ENCODE measurements around the gene CYP26A1. TPM values are rescaled to one million over a fixed set of nuclear protein-coding genes. Genes with fewer than 3 reads are reported as not detected.

Gene CYP26A1
- total RNA-seq, 1 experiment from 2014 or later = 0.30 TPM

DNA sequence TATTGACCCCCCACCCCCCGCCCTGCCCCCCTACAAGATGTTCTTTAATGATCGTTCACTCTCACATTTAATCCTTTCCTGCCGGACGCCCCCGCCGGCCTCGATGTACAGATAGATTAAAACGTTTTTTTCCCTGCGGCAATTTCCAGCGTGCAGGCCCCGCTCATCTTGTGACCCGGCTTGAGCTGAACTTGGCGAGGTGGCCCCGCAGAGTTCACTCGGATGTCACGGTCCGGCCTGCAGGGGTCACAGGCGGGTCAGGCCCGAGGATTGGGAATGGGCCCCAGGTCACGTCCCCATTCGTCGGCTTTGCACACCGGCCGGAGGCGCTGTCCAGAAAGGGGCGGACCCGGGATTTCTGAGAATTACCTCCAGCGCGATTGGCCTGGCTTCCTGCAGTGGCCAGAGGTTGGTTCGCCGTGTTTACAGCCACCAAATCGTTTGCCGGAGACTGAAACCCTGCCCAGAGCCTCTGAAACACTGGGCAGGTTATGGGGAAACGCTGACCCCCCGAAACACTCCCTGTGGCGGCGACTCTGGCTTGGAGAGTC, 1.9 kb upstream of the CYP26A1 start:
- Histone ChIP-seq H3K9me3 (no peaks in the 10 kb centered on the region), H3K27me3 (peaks cover 42% of the 10 kb centered on the region), H3K36me3 (no peaks in the 10 kb centered on the region), H3K4me3 (no peak overlapping the region)
- no peak for DNase-seq

DNA sequence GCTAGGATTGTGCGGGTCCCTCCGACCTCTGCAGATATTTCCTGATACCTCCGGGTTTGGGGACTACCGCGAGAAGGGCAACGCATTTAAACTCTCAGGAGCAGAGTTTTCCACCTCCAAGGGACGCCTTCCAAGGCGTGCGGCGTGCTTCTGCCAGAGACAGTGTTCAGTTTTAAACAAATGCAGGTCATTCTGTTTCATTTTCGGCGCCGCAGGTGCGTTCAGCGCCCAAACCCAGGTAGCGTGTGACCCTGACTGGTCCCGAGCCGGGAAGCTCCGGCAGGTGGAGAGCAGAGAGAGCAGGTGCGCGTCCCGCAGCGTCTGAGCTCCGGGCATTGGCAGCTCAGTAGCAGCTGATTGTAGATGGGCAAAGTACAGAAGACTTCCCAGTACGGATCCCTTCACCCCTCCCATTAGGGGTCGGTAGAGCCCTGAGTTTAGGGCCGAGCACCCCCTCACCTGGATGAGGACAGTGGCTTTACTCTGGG, 1.4 kb upstream of the CYP26A1 start:
- peaks cover 37% of the 10 kb centered on the region for H3K27me3 ChIP-seq
- no peak overlapping the region for H3K4me3 ChIP-seq
- H3K36me3 ChIP-seq = no peaks in the 10 kb centered on the region
- H3K9me3 ChIP-seq = no peaks in the 10 kb centered on the region
- no peak for DNase-seq

DNA sequence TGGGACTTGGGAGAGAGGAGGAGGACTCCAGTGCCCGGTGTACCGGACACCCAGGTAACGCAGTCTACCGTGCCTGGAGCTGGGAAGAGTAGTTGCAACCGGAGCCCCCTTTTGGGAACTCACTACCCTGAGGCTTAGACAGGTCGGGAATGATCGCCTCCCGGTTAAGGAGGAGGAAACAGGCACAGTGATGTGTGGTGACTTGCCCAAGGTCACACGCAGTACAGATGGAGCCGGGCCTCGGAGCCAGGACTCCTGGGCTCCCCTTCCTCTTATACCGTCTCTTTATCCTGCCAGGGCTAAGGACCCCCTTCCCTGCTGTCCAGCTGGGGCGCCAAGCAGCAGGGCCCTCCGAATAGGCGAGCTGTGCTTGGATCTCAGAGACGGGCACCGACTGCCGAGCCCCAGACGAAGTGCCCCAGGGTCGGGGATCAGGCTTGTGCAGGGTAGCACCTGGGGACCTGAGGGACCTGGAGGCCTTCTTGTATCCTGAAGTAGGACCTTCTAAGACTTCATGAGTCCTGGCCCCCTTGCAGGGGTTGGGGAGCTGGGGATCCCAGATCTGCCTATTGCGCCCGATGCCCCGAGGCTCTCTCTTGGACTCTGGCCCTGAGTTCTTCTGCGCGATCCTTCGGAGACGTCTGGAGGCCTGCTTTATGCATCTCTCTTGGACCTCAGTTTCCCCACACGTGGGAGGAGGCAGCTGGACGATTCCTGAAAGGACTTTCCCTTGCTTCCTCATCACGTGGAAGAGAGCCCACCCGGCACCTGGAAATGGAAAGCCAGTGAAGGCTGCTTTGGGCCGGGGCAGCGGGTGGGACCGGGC, 767 bp upstream of the CYP26A1 start:
- peaks cover 31% of the 10 kb centered on the region for H3K27me3 ChIP-seq
- peak overlapping the region; percentile 37; the same call in 1 of the 2 replicates for H3K4me3 ChIP-seq
- no peaks in the 10 kb centered on the region for H3K36me3 ChIP-seq
- DNase-seq = no peak
- H3K9me3 ChIP-seq = no peaks in the 10 kb centered on the region

DNA sequence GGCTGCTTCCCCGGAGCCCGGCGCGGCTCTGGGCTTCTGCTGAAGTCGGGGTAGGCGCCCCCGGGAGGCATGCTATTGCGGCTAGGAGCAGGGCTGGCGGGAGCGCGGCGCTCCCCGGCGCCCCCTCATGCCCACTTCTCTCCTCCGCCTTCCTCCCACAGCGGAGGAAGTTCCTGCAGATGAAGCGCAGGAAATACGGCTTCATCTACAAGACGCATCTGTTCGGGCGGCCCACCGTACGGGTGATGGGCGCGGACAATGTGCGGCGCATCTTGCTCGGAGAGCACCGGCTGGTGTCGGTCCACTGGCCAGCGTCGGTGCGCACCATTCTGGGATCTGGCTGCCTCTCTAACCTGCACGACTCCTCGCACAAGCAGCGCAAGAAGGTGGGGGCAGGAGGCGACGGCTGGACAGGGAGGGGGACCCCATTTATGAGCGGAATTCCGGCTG, 479 bp downstream of the CYP26A1 start:
- Histone ChIP-seq H3K27me3 (peaks cover 22% of the 10 kb centered on the region), H3K4me3 (peak overlapping the region; percentile 37), H3K36me3 (no peaks in the 10 kb centered on the region), H3K9me3 (no peaks in the 10 kb centered on the region)
- peak; percentile 33 for DNase-seq

DNA sequence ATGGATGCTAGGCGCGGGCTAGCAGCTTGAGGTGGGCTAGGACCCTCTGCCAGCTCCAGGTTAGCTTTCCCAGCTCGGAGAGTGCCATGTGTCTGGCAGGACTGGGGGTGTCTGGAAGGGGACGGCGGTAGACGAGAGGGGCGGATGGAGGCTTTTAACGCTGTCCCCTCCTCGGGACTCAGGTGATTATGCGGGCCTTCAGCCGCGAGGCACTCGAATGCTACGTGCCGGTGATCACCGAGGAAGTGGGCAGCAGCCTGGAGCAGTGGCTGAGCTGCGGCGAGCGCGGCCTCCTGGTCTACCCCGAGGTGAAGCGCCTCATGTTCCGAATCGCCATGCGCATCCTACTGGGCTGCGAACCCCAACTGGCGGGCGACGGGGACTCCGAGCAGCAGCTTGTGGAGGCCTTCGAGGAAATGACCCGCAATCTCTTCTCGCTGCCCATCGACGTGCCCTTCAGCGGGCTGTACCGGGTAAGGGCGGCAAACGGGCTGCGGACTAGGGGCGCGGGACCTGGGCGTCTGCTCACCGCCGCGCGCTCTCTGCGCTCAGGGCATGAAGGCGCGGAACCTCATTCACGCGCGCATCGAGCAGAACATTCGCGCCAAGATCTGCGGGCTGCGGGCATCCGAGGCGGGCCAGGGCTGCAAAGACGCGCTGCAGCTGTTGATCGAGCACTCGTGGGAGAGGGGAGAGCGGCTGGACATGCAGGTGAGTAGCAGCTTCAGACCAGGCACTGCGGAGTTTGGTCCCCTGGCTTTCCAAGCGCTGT, 1.1 kb downstream of the CYP26A1 start:
- Histone ChIP-seq H3K9me3 (no peaks in the 10 kb centered on the region), H3K36me3 (no peaks in the 10 kb centered on the region), H3K4me3 (no peak overlapping the region), H3K27me3 (peaks cover 22% of the 10 kb centered on the region)
- no peak for DNase-seq

DNA sequence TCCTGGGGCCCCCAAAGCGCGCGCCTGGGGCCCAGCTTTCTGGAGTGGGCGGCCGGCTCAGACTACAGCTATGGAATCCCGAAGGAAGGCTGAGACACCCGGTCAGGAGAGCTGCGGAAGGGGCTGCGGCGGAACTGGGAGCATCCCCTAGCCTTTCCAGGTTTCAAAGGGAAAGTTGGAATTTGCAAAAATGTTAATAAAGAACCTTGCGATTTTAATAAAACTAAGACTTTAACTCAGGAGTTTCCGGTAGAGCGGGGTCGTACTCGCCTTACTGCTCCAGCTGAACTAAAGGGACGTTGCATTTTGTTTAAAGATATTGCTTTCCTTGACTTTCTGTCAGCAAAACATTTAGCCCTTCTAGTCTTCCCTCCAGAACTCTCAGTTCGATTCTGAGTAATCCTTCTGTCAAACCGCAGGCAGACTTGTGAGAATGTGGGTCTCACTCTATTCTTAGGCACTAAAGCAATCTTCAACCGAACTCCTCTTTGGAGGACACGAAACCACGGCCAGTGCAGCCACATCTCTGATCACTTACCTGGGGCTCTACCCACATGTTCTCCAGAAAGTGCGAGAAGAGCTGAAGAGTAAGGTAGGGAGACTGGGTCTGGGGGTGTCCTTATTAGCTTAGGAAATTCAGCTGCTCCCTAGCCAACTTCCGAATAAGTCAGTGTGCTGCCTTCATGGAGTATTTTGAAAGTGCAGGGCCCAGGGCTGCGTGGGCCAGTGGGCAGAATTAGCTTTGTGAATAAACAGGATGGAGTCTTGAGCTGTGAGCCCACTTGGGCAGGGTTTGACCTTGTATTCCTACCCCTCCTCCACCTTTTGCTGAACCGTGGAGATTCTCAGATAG, 1.9 kb downstream of the CYP26A1 start:
- Histone ChIP-seq H3K36me3 (no peaks in the 10 kb centered on the region), H3K9me3 (no peaks in the 10 kb centered on the region), H3K4me3 (no peak overlapping the region), H3K27me3 (peaks cover 22% of the 10 kb centered on the region)
- no peak for DNase-seq

DNA sequence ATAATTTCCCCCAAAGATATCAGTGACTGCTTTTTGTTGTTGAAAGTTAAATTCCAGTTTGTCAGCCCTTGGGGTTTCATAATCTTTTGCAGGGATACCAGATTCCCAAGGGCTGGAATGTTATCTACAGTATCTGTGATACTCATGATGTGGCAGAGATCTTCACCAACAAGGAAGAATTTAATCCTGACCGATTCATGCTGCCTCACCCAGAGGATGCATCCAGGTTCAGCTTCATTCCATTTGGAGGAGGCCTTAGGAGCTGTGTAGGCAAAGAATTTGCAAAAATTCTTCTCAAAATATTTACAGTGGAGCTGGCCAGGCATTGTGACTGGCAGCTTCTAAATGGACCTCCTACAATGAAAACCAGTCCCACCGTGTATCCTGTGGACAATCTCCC, 3.2 kb downstream of the CYP26A1 start:
- no peak overlapping the region for H3K4me3 ChIP-seq
- no peaks in the 10 kb centered on the region for H3K9me3 ChIP-seq
- peaks cover 22% of the 10 kb centered on the region for H3K27me3 ChIP-seq
- no peak for DNase-seq
- no peaks in the 10 kb centered on the region for H3K36me3 ChIP-seq

DNA sequence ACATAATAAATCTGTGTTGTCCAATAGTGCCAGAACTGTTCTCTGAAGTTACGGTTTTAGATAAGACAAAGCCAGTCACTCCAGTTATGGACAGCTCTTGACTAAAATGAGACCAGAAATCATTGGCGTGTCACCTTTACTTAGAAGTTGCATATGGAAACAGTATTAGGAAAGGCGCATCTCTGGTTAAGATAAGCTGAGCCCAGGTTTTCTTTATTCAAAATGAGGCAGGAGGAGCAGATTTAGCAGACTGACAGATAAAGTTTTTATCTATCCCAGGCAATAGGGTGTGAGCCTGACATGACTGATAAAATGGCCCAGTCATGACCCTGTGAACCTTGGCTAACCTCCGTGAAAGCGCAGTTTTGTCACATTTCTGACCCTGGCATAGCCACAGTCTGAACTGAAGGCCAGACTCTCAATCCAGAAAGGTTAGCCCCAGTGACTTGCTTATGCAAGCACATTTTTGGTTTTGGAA, 4.2 kb downstream of the CYP26A1 start:
- peaks cover 21% of the 10 kb centered on the region for H3K27me3 ChIP-seq
- H3K9me3 ChIP-seq = no peaks in the 10 kb centered on the region
- H3K36me3 ChIP-seq = no peaks in the 10 kb centered on the region
- no peak for DNase-seq
- no peak overlapping the region for H3K4me3 ChIP-seq

DNA sequence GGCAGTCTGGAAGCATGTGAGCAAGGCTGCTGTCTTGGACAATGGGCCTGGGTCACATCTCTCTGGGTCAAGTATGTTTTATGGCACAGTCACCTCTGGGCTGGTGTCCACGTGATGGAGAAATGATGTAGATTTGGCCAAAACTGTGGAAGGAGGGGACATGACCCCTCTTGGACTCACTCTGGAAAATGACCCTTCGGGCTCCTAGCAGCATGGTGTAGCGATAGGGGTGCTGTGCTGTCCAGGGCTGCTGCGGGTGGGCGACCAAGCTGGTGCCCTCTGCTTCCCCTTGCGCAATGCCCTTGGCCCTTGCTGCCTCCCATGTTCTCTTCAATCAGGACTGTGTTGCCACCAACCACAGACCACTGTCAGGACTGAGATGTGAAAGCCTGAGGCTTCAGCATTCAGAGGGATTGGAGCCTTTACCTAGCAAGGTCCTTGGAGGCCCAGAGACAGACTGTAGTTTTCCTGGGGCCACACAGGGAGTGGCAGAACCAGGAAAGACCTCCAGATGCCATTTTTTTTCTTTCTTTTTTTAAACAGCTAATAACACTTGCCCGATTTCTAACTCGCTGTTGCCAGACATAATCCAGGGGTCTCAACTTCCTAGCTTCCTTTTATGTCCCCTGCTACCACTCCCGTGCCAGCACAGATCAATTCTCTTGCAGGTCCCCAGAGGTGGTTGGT, 6.1 kb downstream of the CYP26A1 start:
- Histone ChIP-seq H3K36me3 (no peaks in the 10 kb centered on the region), H3K9me3 (no peaks in the 10 kb centered on the region), H3K27me3 (peaks cover 2% of the 10 kb centered on the region; the same call in 1 of the 2 replicates), H3K4me3 (no peak overlapping the region)
- DNase-seq = no peak

DNA sequence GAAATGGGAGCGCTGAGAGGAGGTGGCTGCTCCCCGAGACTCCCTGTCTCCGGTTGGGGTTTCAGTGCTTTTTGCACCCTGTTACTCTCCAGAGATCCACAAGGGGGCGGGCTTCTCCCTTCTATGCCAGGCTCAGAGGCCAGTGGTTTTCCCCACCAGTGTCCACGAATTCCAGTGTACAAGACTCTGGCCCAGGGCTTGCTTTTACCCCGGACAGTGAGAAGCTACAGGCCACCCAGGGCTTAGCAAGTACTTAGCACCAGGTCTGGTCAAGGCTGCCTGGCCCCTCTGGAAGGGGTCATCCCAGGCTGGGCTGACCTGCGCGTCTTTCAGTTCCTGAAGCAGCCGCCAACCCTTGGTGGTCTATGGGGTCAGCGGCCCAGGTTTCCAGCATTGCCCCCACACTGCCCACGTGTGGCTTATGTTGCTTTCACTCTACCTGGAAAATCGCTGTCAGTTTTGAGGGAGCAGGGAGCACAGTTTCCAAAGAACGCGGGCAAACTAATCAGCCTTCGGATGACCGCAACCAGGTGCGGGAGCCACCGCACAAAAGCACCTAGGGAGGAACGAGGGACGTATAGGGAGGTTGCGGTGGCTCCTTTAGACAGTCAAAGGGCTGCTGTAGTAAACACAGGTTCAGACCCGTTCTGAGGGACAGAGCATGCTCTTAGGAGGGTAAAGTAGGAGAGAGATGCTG, 6.8 kb downstream of the CYP26A1 start:
- peak; percentile 32 for DNase-seq
- H3K27me3 ChIP-seq = no peaks in the 10 kb centered on the region
- H3K4me3 ChIP-seq = no peak overlapping the region
- no peaks in the 10 kb centered on the region for H3K9me3 ChIP-seq
- no peaks in the 10 kb centered on the region for H3K36me3 ChIP-seq

DNA sequence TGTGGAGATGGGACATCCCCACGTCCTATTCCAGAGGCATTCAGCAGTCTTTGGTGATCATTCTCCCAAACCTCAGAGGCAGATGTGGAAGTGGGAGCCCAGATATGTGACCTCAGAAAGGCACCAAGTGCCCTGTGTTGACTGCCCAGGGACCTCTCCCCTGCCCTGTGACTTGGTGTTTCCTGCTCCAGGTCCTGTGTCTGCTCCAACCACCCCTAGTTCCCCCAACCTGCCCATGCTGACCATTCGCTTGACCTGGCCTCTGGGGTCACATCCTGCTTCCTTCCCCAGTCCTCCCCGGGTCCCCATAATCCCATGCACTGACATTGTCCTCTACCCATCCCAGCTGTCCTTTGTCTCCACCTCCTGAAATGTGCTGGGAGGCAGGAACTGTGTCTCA, 7.6 kb downstream of the CYP26A1 start:
- Histone ChIP-seq H3K4me3 (no peak overlapping the region), H3K36me3 (no peaks in the 10 kb centered on the region), H3K9me3 (no peaks in the 10 kb centered on the region), H3K27me3 (no peaks in the 10 kb centered on the region)
- DNase-seq = no peak

DNA sequence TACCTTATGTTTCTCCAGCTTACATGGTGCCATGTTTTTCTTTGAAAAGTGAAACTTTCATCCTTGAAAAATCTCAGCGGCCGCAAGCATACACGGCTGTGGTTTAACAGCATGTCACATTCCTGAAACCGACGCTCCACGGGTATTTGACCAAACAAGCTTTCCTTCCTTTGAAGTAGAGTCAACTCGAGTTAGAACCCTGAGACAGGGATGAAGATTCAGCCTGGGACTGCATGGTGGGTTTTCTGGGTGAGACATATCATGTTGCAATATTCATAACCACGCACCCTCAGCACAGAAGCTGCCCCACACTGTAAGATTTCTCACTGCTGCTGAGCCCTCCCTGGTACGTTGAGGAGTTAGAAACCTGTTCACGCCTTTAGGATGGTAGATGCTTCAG, 8.1 kb downstream of the CYP26A1 start:
- no peaks in the 10 kb centered on the region for H3K27me3 ChIP-seq
- no peaks in the 10 kb centered on the region for H3K9me3 ChIP-seq
- H3K4me3 ChIP-seq = no peak overlapping the region
- no peaks in the 10 kb centered on the region for H3K36me3 ChIP-seq
- no peak for DNase-seq

DNA sequence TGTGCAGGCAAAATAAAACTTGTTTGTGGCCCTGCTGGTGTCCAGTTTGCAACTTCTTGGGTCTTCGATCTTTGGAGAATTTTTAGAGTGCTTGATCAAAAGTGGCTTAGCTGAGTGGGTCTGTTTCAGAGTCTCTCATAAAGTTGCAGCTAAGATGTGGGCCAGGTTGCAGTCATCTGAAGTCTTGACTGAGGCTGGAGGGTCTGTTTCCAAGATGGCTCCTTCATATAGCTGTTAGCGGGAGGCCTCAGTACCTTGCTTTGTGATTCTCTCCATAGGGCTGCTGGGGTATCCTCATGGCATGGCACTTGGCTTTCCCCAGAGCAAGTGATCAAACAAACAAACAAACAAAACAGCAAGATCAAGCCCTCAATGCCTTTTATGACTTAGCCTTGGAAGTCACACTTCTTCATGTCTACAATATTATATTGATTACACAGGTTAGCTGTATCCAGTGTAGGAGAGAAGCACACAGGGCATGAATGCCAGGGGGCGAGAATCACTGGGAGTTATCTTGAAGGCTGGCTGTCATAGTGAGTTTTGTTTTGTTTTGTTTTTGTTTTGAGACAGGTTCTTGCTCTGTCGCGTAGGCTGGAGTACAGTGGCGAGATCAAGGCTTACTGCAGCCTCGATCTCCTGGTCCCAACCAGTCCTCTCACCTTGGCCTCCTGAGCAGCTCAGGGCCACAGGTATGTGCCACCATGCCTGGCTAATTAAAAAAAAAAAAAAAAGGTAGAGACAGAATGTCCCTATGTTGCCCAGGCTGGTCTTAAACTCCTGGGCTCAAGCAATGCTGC, 10.2 kb downstream of the CYP26A1 start:
- Histone ChIP-seq H3K27me3 (no peaks in the 10 kb centered on the region), H3K36me3 (no peaks in the 10 kb centered on the region), H3K9me3 (no peaks in the 10 kb centered on the region), H3K4me3 (no peak overlapping the region)
- DNase-seq = no peak

DNA sequence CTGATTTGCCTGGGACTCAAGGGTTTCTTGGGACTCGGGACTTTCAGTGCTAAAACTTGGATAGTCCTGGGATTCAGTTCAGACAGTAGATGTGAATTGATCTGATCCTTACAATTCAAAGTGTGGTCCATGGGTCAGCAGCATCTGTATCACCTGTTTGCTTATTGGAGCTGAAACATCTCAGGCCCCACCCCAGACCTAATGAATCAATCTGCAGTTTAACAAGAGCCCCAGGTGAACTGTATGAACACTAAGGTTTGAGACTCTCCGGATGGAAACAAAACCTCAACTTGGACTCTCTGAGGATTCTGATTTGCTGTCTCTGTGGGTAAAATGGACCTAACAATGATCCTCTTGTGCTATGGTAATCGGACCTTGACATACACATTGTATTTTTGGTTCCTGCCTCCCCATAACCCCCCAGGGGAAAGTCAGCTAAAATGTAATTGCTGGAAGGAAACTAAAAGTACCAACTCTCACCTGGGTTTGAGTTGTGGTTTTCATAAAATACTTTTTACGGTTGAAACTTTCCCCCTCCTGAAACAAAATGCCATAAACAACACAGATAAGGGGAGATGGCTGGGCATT, 11.7 kb downstream of the CYP26A1 start:
- H3K4me3 ChIP-seq = no peak overlapping the region

More for the DNA sequence above, 11.7 kb downstream of the CYP26A1 start:
- Histone ChIP-seq H3K27me3 (no peaks in the 10 kb centered on the region), H3K9me3 (no peaks in the 10 kb centered on the region), H3K36me3 (no peaks in the 10 kb centered on the region)
- no peak for DNase-seq
